Left lobe of liver (tissue), 2 donors: ENCODE measurements around the gene BFSP2. TPM values are rescaled to one million over a fixed set of nuclear protein-coding genes. Genes with fewer than 3 reads are reported as not detected.
A peak's percentile ranks its signal among the peaks of the same experiment; 100 is the strongest.

ENCODE experiments used
- ATAC-seq: fragments of 200-7000 bp; cut with Tn5 transposase; one replicate; pipeline ENCODE4 v1.9.1; 2020; ENCODE audit warnings: mild to moderate bottlenecking, moderate library complexity
- DNase-seq: peaks from one replicate; pipeline ENCODE4 v3.0.0-alpha.2; 2020; ENCODE audit warnings: low spot score
- total RNA-seq: library from RNA; stranded (reverse); gene quantifications from one replicate; pipeline ENCODE4 v1.2.1, GENCODE V29; 2021
- donor health status: DM: no; HTN: no; CAD: no; lungs with moderate emphysema.
- donor health status: DM: no; HTN: yes; CAD: no.

Gene BFSP2
- total RNA-seq, 1 donor from 2014 or later: not detected

DNA sequence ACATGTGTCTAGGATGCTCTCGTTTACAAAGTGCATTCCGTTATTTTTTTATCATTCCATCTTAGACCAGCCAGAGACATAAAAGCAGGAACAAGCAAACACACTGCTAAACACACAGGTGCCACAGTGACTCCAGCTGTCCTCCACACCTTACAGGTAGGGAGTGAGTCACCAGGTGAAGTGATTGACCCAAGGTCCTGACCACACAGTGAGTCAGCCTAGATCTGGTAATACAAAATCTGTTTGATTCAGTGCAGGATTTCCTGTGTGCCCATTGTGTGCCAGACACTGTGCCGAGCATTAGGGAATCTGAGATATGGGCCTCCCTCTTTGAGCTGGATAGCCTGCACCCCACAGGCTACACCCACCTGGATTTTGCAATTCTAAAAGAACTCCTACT is 16.7 kb upstream of the BFSP2 start:
- no peak for ATAC-seq
- no peak for DNase-seq

GRCh38 chr3:133383741-133384140 is 16.1 kb upstream of the BFSP2 start:
- DNase-seq: no peak
- ATAC-seq: no peak

DNA sequence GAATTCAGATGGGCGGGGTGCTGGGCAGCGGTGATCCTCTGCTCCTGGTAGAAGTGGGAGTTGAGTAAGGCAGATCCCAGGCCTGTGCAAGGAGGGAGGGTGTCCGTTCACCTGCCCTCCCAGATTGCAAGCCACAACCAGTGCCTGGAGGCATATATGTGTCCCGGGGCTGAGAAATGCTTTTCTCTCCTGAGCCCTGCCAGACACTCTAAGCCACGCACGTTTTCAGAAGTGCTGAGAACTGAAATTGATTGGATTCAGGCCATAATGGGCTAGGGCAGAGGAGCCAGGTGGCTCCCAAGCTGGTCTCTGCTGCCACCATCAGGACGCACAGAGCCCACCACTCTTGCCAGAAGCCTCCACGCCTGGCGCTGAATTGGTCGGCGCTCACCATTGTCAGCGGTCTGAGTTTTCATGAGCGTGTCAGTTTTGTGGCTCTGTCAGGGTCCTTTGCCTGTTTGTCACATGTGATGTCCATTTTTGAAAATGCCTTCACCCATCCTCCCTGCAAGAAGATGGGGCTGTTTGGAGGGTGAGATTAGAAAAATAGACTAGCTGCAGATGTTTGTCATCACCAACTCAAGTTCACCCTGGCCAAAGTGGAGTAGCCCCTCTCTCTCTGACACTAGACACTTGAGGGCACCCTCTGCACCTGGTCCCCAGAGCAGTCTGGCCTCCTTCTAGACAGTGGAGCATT is 15.4 kb upstream of the BFSP2 start:
- DNase-seq (peak; percentile 57), ATAC-seq (peak; percentile 89)

DNA sequence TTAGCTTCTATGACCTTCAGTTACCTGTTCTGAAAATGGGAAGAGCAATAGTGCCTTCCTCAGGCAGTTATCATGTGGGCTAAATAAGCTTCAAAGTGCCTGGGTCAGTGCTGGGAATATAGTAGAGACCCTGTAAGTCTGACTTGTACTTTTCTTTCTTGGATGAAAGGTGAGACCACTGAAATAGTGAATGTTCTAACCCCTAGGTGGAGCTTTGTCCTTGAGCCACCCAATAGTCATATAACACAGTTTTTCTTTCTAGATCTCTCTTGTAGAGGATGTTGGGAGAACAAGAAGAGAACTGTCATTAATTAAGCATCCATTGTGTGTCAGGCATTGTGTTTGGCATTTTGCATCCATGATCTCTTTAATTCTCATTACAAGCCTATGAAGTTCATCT is 13.0 kb upstream of the BFSP2 start:
- no peak for DNase-seq
- no peak for ATAC-seq

GRCh38 chr3:133387341-133387740 is 12.5 kb upstream of the BFSP2 start:
- DNase-seq (no peak), ATAC-seq (no peak)

DNA sequence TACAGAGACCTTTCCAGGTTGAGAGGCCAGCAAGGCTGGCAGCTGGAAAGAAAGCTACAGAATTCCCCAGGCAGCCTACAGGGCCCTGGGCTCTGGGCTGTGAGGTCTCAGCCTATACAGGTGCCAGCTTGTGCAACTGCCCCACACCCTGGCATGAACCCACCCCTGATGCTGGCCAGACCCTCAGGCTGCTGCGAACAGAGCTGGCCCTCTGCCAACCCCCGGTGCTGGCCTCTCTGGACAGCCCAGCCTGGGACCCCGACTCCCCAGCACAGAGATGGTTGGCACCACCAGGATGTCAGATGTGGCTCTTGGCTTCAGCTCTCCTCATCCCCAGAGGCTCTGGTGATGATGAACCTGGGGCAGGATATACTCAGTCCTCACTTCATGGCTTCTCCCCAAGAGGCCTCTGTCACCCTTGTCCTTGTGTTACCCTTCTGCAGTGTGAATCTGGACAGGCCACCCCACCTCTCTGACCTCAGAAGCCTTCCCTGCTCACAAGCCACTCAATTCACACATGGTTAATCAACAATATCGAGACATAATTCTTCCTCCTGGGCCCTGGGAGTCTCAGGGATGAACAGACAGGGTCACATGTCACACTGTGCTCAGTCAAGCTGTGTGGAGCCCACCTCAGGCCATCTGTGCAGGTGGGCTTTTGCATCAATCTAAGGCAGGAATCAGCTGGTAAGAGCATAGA is 11.0 kb upstream of the BFSP2 start:
- no peak for ATAC-seq
- DNase-seq: no peak

- no peak for DNase-seq
- no peak for ATAC-seq
Measured at GRCh38 chr3:133390715-133391114, 9.1 kb upstream of the BFSP2 start.

DNA sequence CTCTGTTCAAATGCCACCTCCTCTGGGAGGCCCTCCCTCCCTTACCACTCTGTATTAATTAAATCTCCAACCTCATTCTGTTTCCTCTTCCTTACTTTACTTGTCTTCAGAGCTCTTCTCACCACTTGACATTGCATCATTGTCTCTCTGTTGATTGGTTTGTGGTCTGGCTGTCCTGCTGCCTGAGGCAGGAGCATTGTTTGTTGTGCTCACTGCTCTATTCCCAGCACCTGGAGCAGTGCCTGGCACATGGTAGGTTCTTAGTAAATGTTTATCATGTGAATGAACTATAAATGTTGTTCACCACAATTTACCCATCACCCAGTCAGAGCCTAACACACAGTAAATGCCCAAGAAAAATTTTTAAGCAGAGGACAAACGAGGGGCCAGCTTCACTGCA is 6.7 kb upstream of the BFSP2 start:
- DNase-seq: no peak
- no peak for ATAC-seq

- ATAC-seq (peak; percentile 38), DNase-seq (no peak)
Measured at GRCh38 chr3:133393691-133394474, 6.0 kb upstream of the BFSP2 start.

GRCh38 chr3:133394561-133395311 is 5.1 kb upstream of the BFSP2 start:
- peak; percentile 24 for ATAC-seq

DNA sequence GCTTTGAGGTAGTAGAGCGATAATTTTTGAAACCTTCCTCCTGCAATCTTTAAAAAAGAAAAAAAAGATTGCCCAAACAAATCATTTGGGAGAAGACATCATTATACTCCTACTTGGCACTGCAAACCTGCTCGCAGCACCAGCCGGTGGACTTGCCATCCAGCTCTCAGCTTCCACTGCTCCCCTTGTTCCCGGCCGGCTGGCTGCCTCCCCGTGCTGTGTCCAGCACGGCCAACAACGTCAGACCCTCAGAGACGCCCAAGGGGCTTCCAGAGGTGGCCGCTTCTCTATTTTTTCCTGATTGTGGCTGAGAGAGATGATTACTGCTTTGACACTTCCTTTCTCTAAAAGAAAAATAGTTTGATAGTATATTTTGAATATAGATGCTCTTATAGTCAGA is 3.0 kb upstream of the BFSP2 start:
- DNase-seq (no peak), ATAC-seq (no peak)

More at GRCh38 chr3:133394561-133395311, 5.1 kb upstream of the BFSP2 start:
- no peak for DNase-seq

- DNase-seq: no peak
- peak; percentile 64 for ATAC-seq
Measured at GRCh38 chr3:133401374-133402135, 1.7 kb downstream of the BFSP2 start.

- DNase-seq (no peak), ATAC-seq (no peak)
Measured at GRCh38 chr3:133404920-133405319, 5.1 kb downstream of the BFSP2 start.

DNA sequence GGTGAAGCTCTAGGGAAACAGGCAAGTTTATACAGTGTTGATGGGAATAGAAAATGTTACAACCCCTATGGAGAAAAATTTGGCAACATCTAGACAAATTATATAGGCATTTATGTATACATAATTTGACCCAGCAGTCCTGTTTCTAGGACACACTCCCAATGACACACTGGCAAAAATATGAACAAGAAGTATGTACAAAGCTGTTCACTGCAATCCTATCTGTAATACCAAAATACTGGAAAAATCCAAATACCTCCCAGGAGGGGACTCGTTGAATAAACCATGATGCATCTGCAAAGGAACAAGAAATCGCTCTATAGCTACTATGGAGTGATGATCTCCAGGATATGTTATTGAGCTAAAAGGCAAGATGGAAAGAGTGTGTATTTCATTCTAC is 8.5 kb downstream of the BFSP2 start:
- ATAC-seq: no peak
- no peak for DNase-seq

- DNase-seq: no peak
- no peak for ATAC-seq
Measured at GRCh38 chr3:133408961-133409360, 9.1 kb downstream of the BFSP2 start.

DNA sequence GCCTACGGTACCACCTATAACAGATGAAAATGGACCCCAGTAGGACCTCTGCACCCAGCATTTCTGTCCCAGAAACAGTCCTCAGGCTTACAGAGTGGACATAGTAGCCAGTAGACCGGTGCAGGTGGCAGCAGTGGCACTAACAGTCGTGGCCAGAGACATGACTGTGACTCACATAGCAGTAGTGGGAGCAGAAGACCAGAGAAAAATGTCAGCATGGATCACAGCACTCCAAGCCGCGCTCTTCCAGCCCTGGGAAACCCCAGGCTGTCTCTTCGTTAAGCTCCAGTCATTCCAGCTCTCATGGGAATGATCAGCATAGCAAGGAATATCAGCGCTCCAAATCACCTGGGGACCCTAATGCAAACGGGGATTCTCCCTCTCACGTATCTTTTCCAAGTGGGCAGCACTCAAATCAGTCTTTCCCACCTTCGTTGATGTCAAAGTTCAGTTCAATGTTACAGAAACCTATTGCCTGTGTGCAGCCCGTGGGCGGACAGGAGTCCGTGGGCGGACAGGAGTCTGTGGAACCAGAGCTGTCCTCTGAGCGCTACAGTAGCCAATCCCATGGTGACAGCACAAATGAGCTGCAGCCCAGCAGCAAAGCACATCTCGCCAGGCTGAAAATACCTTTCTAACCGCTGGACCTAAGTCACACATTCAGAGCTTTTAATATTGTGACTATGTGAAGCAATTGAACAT is 10.5 kb downstream of the BFSP2 start:
- DNase-seq (no peak), ATAC-seq (peak; percentile 61)

- DNase-seq (no peak), ATAC-seq (peak; percentile 17)
Measured at GRCh38 chr3:133412183-133413132, 12.6 kb downstream of the BFSP2 start.

DNA sequence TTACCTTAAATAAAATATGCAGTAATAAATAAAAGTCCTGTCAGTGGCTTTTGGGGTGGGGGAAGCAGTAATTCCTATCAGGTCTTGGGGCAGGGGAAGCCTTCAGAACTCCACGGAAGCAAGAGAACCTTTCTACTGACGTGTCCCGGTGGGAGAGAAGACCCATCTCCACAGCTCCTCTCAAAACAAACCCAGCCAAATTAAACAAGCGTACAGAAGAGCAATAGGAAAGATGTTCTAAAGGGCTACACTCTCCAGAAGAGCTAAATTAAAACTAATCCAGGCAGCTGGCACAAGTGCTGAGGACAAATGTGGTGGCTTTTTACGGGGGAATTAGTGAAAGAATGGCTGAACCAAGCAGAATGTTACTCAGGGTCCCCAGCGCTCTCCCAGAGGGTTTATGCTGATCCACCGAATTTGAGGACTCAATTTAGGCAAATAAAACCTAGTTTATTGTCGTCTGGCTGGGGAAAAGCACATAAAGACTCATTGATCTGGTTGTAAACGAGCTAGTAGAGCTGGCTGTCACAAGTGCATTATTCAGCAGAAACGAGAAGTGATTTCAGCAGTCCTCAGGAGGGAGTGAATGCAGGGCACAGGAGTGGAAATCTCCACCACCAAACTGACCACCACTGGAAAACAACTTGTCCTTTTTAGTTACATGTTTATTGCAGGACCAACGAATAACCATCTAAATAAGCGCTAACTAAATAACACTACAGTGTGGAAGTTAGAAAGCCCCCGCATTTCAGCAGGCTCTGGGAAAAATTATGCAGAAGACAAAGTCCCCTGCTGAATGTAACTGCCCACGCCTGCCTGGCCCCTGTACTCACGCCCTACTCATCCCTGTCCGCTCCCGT is 13.5 kb downstream of the BFSP2 start:
- ATAC-seq (peak; percentile 55), DNase-seq (no peak)
